SK-N-SH treated with all-trans-retinoic acid at 6 μM for 48 hours (cell line): ENCODE results near the gene RRAD.
"Not testable (repeated sequence)": the region's sequence is repeated elsewhere in the genome, so short reads cannot be mapped to it uniquely, and the experiment has no call there.

Experiments
- ARNTL ChIP-seq: fragments of 450-650 bp; formaldehyde crosslinking; IDR thresholded peaks from 2 replicates; pipeline ENCODE4 v1.5.0; 2020; ENCODE audit warnings: low read depth, mild to moderate bottlenecking, moderate library complexity, borderline replicate concordance
- BACH2 ChIP-seq: fragments of 250-450 bp; sonication (Bioruptor Pico); IDR thresholded peaks from 2 replicates; pipeline ENCODE4 v1.9.0; 2021; ENCODE audit warnings: mild to moderate bottlenecking, borderline replicate concordance
- CSDC2 ChIP-seq: fragments of 250-450 bp; sonication (Bioruptor Pico); IDR thresholded peaks from 2 replicates; pipeline ENCODE4 v1.5.0; 2020; ENCODE audit warnings: mild to moderate bottlenecking, moderate library complexity
- OSR1 ChIP-seq: fragments of 250-450 bp; sonication (Bioruptor Pico); IDR thresholded peaks from 2 replicates; pipeline ENCODE4 v1.8.0; 2022; ENCODE audit warnings: moderate library complexity, mild to moderate bottlenecking, inconsistent platforms
- RARB ChIP-seq: fragments of 250-450 bp; sonication (Bioruptor Pico); IDR thresholded peaks from 2 replicates; pipeline ENCODE4 v1.8.0; 2021; ENCODE audit warnings: mild to moderate bottlenecking, moderate library complexity
- ZC3H10 ChIP-seq: fragments of 250-450 bp; sonication (Bioruptor Pico); IDR thresholded peaks from 2 replicates; pipeline ENCODE4 v1.5.1; 2021; ENCODE audit warnings: mild to moderate bottlenecking, moderate library complexity
- ZFP30 ChIP-seq: fragments of 450-650 bp; formaldehyde crosslinking; IDR thresholded peaks from 2 replicates; pipeline ENCODE4 v1.5.0; 2022; ENCODE audit warnings: mild to moderate bottlenecking, moderate library complexity
- TF ChIP-seq, protein P1 (sequence below): fragments of 250-450 bp; sonication (Bioruptor Pico); IDR thresholded peaks from 2 replicates; pipeline ENCODE4 v1.5.0; 2020; ENCODE audit warnings: mild to moderate bottlenecking, moderate library complexity
- TF ChIP-seq, protein P2 (sequence below): fragments of 250-450 bp; sonication (Bioruptor Pico); IDR thresholded peaks from 2 replicates; pipeline ENCODE4 v1.8.0; 2020; ENCODE audit warnings: mild to moderate bottlenecking, moderate library complexity, borderline replicate concordance
- TF ChIP-seq, protein P3 (sequence below): fragments of 250-450 bp; sonication (Bioruptor Pico); IDR thresholded peaks from 2 replicates; pipeline ENCODE4 v1.5.1; 2020; ENCODE audit warnings: low read depth, mild to moderate bottlenecking, moderate library complexity
- TF ChIP-seq, protein P4 (sequence below): fragments of 250-450 bp; sonication (Bioruptor Pico); IDR thresholded peaks from 2 replicates; pipeline ENCODE4 v1.5.1; 2021; ENCODE audit warnings: mild to moderate bottlenecking, moderate library complexity

DNA sequence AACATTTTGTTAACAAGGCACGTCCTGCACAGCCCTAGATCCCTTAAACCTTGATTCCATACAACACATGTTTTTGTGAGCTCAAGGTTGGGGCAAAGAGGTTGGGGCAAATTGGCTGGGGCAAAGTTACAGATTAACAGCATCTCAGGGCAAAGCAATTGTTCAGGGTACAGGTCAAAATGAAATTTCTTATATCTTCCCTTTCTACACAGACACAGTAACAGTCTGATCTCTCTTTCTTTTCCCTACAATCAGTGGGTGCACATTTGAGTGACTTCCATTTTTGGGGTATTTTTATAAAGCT is 30.8 kb upstream of the RRAD start:
- TF ChIP-seq BACH2 (CRISPR knock-in tag); CSDC2 (CRISPR knock-in tag); ZC3H10 (CRISPR knock-in tag); OSR1 (CRISPR knock-in tag); ARNTL (CRISPR knock-in tag); RARB; ZFP30 (CRISPR knock-in tag): not testable (repeated sequence)
- TF ChIP-seq, protein P1, sequence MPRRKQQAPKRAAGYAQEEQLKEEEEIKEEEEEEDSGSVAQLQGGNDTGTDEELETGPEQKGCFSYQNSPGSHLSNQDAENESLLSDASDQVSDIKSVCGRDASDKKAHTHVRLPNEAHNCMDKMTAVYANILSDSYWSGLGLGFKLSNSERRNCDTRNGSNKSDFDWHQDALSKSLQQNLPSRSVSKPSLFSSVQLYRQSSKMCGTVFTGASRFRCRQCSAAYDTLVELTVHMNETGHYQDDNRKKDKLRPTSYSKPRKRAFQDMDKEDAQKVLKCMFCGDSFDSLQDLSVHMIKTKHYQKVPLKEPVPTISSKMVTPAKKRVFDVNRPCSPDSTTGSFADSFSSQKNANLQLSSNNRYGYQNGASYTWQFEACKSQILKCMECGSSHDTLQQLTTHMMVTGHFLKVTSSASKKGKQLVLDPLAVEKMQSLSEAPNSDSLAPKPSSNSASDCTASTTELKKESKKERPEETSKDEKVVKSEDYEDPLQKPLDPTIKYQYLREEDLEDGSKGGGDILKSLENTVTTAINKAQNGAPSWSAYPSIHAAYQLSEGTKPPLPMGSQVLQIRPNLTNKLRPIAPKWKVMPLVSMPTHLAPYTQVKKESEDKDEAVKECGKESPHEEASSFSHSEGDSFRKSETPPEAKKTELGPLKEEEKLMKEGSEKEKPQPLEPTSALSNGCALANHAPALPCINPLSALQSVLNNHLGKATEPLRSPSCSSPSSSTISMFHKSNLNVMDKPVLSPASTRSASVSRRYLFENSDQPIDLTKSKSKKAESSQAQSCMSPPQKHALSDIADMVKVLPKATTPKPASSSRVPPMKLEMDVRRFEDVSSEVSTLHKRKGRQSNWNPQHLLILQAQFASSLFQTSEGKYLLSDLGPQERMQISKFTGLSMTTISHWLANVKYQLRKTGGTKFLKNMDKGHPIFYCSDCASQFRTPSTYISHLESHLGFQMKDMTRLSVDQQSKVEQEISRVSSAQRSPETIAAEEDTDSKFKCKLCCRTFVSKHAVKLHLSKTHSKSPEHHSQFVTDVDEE (CRISPR knock-in tag) = not testable (repeated sequence)
- TF ChIP-seq, protein P2, sequence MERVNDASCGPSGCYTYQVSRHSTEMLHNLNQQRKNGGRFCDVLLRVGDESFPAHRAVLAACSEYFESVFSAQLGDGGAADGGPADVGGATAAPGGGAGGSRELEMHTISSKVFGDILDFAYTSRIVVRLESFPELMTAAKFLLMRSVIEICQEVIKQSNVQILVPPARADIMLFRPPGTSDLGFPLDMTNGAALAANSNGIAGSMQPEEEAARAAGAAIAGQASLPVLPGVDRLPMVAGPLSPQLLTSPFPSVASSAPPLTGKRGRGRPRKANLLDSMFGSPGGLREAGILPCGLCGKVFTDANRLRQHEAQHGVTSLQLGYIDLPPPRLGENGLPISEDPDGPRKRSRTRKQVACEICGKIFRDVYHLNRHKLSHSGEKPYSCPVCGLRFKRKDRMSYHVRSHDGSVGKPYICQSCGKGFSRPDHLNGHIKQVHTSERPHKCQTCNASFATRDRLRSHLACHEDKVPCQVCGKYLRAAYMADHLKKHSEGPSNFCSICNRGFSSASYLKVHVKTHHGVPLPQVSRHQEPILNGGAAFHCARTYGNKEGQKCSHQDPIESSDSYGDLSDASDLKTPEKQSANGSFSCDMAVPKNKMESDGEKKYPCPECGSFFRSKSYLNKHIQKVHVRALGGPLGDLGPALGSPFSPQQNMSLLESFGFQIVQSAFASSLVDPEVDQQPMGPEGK (CRISPR knock-in tag) = not testable (repeated sequence)
- TF ChIP-seq, protein P3, sequence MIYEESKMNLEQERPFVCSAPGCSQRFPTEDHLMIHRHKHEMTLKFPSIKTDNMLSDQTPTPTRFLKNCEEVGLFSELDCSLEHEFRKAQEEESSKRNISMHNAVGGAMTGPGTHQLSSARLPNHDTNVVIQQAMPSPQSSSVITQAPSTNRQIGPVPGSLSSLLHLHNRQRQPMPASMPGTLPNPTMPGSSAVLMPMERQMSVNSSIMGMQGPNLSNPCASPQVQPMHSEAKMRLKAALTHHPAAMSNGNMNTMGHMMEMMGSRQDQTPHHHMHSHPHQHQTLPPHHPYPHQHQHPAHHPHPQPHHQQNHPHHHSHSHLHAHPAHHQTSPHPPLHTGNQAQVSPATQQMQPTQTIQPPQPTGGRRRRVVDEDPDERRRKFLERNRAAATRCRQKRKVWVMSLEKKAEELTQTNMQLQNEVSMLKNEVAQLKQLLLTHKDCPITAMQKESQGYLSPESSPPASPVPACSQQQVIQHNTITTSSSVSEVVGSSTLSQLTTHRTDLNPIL (CRISPR knock-in tag) = not testable (repeated sequence)
- TF ChIP-seq, protein P4, sequence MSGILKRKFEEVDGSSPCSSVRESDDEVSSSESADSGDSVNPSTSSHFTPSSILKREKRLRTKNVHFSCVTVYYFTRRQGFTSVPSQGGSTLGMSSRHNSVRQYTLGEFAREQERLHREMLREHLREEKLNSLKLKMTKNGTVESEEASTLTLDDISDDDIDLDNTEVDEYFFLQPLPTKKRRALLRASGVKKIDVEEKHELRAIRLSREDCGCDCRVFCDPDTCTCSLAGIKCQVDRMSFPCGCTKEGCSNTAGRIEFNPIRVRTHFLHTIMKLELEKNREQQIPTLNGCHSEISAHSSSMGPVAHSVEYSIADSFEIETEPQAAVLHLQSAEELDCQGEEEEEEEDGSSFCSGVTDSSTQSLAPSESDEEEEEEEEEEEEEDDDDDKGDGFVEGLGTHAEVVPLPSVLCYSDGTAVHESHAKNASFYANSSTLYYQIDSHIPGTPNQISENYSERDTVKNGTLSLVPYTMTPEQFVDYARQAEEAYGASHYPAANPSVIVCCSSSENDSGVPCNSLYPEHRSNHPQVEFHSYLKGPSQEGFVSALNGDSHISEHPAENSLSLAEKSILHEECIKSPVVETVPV (CRISPR knock-in tag) = not testable (repeated sequence)
